ENCODE measurements around the gene ST7. TPM values are rescaled to one million over a fixed set of nuclear protein-coding genes. Genes with fewer than 3 reads are reported as not detected.

Gene ST7
- total and polyA plus RNA-seq, 2 experiments from 2014 or later, result 31.2 to 38.5 TPM

DNA sequence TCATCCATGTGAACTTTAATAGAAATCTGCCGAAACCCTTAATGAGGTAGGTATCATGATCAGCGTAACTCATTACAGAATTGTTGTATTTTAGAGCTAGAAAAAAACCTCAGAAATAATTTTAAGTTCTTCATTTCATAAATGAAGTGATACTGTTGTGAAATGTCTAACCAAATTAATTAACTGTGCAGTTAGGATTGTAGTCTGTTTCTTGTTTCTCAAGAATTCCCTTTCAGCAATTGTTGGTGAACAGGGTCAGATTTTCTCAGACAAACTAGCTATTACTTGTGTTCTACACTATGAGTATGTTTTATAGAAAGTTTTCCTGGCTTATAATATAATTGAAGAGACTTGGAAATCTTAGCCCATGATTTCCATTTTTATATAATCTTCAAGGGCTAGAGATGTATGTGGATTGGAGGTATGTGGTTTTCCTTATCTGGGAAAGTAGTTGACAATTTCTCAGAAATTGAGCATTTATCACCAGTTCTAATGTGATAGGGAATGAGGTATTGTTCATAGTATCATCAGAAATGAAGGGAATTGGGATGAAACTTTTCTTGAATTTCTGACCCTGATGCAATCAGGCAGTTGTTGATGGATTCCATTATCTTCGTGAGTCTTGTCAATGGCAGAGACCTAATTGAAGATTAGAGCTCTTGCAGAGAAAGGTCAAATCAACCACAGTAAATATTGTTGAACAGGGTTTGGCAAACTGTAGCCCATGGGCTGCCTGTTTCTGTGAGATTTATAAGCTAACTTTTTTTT is 55.0 kb downstream of the ST7 start:
- Histone ChIP-seq H3K9me3 (ENCODE audit: low read depth) (no peaks in the 10 kb centered on the region), H3K4me2 (no peak overlapping the region), H2AFZ (no peak overlapping the region), H3K4me1 (ENCODE audit: insufficient read depth) (no peaks in the 10 kb centered on the region), H3K9me2 (replicated peaks; ENCODE audit: insufficient read depth) (no peaks in the 10 kb centered on the region), H3K36me3 (replicated peaks; ENCODE audit: insufficient read depth, low read depth) (no peaks in the 10 kb centered on the region), H3K27ac (no peak overlapping the region), H4K20me1 (ENCODE audit: insufficient read depth, poor library complexity, severe bottlenecking) (no peaks in the 10 kb centered on the region), H3K4me3 (no peak overlapping the region), H3K27me3 (no peaks in the 10 kb centered on the region), H3K79me2 (peaks cover 61% of the 10 kb centered on the region)
- WGBS (ENCODE audit: low lambda C conversion rate, missing lambda C conversion rate), result 80% methylated on average over 3 of the region's 3 CpGs
- TF ChIP-seq, protein P1, sequence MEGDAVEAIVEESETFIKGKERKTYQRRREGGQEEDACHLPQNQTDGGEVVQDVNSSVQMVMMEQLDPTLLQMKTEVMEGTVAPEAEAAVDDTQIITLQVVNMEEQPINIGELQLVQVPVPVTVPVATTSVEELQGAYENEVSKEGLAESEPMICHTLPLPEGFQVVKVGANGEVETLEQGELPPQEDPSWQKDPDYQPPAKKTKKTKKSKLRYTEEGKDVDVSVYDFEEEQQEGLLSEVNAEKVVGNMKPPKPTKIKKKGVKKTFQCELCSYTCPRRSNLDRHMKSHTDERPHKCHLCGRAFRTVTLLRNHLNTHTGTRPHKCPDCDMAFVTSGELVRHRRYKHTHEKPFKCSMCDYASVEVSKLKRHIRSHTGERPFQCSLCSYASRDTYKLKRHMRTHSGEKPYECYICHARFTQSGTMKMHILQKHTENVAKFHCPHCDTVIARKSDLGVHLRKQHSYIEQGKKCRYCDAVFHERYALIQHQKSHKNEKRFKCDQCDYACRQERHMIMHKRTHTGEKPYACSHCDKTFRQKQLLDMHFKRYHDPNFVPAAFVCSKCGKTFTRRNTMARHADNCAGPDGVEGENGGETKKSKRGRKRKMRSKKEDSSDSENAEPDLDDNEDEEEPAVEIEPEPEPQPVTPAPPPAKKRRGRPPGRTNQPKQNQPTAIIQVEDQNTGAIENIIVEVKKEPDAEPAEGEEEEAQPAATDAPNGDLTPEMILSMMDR (IDR thresholded peaks at IDR 0.05; ENCODE audit: poor library complexity), result no peak
- TF ChIP-seq EZH2 (IDR thresholded peaks at IDR 0.05; ENCODE audit: borderline replicate concordance) (no peak), EZH2phosphoT487 (IDR thresholded peaks at IDR 0.05; ENCODE audit: low read depth, severe bottlenecking, unreplicated experiment) (no peak)
- DNase-seq (ENCODE audit: low spot score), result no peak

DNA sequence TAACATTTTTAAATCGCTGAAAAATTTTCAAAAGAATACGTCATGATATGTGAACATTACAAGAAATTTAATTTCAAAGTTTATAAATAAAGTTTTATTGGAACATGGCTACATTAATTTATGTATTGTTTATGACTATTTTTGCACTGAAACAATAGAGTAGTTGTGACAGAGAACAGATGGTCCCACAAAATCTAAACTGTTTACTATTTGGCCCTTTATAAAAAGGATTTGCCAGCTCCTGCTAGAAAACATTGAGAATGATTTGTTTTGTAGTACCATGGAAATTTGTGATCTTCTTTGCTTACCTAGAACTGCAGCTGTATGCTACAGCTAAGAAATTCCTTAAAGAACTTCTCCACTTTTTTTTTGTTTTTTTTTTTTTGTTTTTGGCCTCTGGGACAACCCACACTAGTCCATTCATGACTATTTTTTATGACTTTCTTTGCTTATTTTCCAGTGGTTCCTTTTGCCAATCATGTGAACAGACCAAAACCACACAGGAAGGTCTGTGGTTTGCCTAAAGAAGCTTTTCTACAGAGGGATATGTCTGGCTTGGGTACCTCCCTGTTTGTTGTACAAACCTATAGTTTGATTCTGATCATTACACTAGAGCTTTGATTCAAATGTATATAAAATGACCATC is 55.7 kb downstream of the ST7 start:
- Histone ChIP-seq H4K20me1 (ENCODE audit: insufficient read depth, poor library complexity, severe bottlenecking) (no peaks in the 10 kb centered on the region), H3K27ac (no peak overlapping the region), H3K79me2 (peaks cover 63% of the 10 kb centered on the region), H3K9me3 (ENCODE audit: low read depth) (no peaks in the 10 kb centered on the region), H3K4me1 (ENCODE audit: insufficient read depth) (no peaks in the 10 kb centered on the region), H3K4me2 (no peak overlapping the region), H3K9me2 (replicated peaks; ENCODE audit: insufficient read depth) (no peaks in the 10 kb centered on the region), H3K4me3 (no peak overlapping the region), H3K27me3 (no peaks in the 10 kb centered on the region), H2AFZ (no peak overlapping the region), H3K36me3 (replicated peaks; ENCODE audit: insufficient read depth, low read depth) (no peaks in the 10 kb centered on the region)
- DNase-seq (ENCODE audit: low spot score), result no peak
- TF ChIP-seq EZH2phosphoT487 (IDR thresholded peaks at IDR 0.05; ENCODE audit: low read depth, severe bottlenecking, unreplicated experiment), result no peak
- TF ChIP-seq EZH2 (IDR thresholded peaks at IDR 0.05; ENCODE audit: borderline replicate concordance), result no peak
- TF ChIP-seq, protein P1 (IDR thresholded peaks at IDR 0.05; ENCODE audit: poor library complexity), result no peak
- 75% methylated on average over 2 of the region's 2 CpGs for WGBS (ENCODE audit: low lambda C conversion rate, missing lambda C conversion rate)

DNA sequence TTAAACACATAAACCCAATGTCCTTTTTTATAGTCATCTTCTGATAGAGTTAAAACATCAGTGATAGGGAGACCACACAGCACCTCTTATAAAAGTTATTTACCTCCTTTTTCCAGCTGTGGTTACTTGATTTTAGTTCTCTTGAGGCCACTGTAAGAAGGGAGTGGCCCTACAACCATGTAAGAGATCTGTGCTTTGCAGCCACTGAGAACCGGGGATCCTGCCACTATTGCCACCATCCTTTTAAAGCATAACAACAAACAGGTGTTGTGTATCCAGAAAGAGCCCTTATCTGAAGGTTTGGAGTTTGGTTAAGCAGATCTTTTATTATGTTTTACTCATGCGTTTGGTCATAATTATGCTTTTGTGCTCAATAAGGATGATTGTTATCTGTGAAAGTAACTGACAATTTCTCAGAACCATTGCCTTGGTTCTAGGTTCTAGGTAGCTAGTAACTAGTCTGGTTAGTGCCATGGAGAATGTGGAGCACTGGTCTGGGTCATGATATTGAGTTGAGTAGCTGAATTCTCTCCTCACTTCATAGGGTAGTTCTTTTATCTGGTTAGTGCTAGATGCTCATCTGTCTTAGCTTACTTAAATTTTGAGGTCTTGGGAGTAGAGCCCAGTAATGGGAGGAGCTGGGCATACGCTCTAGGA is 56.5 kb downstream of the ST7 start:
- DNase-seq (ENCODE audit: low spot score), result no peak
- H3K9me2 ChIP-seq (replicated peaks; ENCODE audit: insufficient read depth), result no peaks in the 10 kb centered on the region
- H3K27me3 ChIP-seq, result no peaks in the 10 kb centered on the region
- no peak for TF ChIP-seq EZH2 (IDR thresholded peaks at IDR 0.05; ENCODE audit: borderline replicate concordance)
- TF ChIP-seq, protein P1 (IDR thresholded peaks at IDR 0.05; ENCODE audit: poor library complexity), result no peak
- TF ChIP-seq EZH2phosphoT487 (IDR thresholded peaks at IDR 0.05; ENCODE audit: low read depth, severe bottlenecking, unreplicated experiment), result no peak
- H3K4me1 ChIP-seq (ENCODE audit: insufficient read depth), result no peaks in the 10 kb centered on the region
- no peak overlapping the region for H2AFZ ChIP-seq
- WGBS (ENCODE audit: low lambda C conversion rate, missing lambda C conversion rate), result 85% methylated on average over 3 of the region's 3 CpGs
- no peak overlapping the region for H3K4me3 ChIP-seq
- peaks cover 59% of the 10 kb centered on the region for H3K79me2 ChIP-seq
- no peaks in the 10 kb centered on the region for H4K20me1 ChIP-seq (ENCODE audit: insufficient read depth, poor library complexity, severe bottlenecking)
- H3K36me3 ChIP-seq (replicated peaks; ENCODE audit: insufficient read depth, low read depth), result no peaks in the 10 kb centered on the region
- no peak overlapping the region for H3K4me2 ChIP-seq
- no peaks in the 10 kb centered on the region for H3K9me3 ChIP-seq (ENCODE audit: low read depth)
- no peak overlapping the region for H3K27ac ChIP-seq

Data from hepatocyte (in vitro differentiated cells).